ENCODE results near the gene SURF2.
A peak's percentile ranks its signal among the peaks of the same experiment; 100 is the strongest.
"Not testable (repeated sequence)": the region's sequence is repeated elsewhere in the genome, so short reads cannot be mapped to it uniquely, and the experiment has no call there.

GRCh38 chr9:133329306-133330156, 26.8 kb upstream of the SURF2 start:
- TF ChIP-seq POLR2A (IDR thresholded peaks at IDR 0.05): not testable (repeated sequence)
- TF ChIP-seq CTCF (IDR thresholded peaks at IDR 0.05): peak; percentile 12 to 55 (median 34)

Data from sigmoid colon (tissue), 3 donors.